SU-DHL-6 (cell line): ENCODE results near the gene UBL4A.

Experiments
- H2AFZ ChIP-seq: fragments of 200-600 bp; sonication (generic); 2 replicates; pipeline ENCODE4 v1.6.1; 2014; ENCODE audit warnings: low read depth, mild to moderate bottlenecking, moderate library complexity, mixed read lengths, antibody characterized with exemption, low read length; ENCODE audit not compliant: severe bottlenecking
- H3F3A ChIP-seq: fragments of 200-600 bp; shearing (Covaris generic); 2 replicates; pipeline ENCODE4 v1.6.0; 2016; ENCODE audit warnings: antibody characterized with exemption, mild to moderate bottlenecking; ENCODE audit not compliant: insufficient read depth
- H3K27ac ChIP-seq: fragments of 200-600 bp; sonication (generic); 2 replicates; pipeline ENCODE4 v1.5.1; 2016; ENCODE audit warnings: low read depth, mild to moderate bottlenecking, low read length, moderate library complexity, mixed read lengths
- H3K27me3 ChIP-seq: fragments of 200-600 bp; sonication (generic), shearing (Covaris generic); 2 replicates; pipeline ENCODE4 v1.6.0; 2014; ENCODE audit warnings: mild to moderate bottlenecking, low read length
- H3K36me3 ChIP-seq: fragments of 200-600 bp; sonication (generic); 2 replicates; pipeline ENCODE4 v1.6.1; 2014; ENCODE audit warnings: mild to moderate bottlenecking, low read length, mixed read lengths
- H3K4me2 ChIP-seq: fragments of 300-600, 200-600 bp; shearing (Covaris generic), sonication (generic); 2 replicates; pipeline ENCODE4 v1.6.0; 2014; ENCODE audit warnings: low read length, low read depth, mild to moderate bottlenecking; ENCODE audit not compliant: poor library complexity, severe bottlenecking
- H3K4me3 ChIP-seq: fragments of 200-600 bp; sonication (generic); 2 replicates; pipeline ENCODE4 v1.5.1; 2014; ENCODE audit warnings: antibody characterized with exemption, low read length, mild to moderate bottlenecking, mixed read lengths; ENCODE audit not compliant: insufficient read depth, poor library complexity, severe bottlenecking
- H3K79me2 ChIP-seq: fragments of 200-600 bp; sonication (generic); 2 replicates; pipeline ENCODE4 v1.6.1; 2014; ENCODE audit warnings: mild to moderate bottlenecking, low read length, moderate library complexity; ENCODE audit not compliant: insufficient read depth
- H3K9ac ChIP-seq: fragments of 200-600 bp; sonication (generic); 2 replicates; pipeline ENCODE4 v1.7.0; 2014; ENCODE audit warnings: mild to moderate bottlenecking, low read length
- H3K9me2 ChIP-seq: fragments of 200-600 bp; sonication (generic); replicated peaks from 2 replicates; pipeline ENCODE4 v1.6.1; 2014; ENCODE audit warnings: low read length; ENCODE audit not compliant: insufficient read depth
- H3K9me3 ChIP-seq: fragments of 200-600 bp; sonication (generic); 2 replicates; pipeline ENCODE4 v1.6.1; 2014; ENCODE audit warnings: low read length, mixed read lengths; ENCODE audit not compliant: insufficient read depth
- H4K20me1 ChIP-seq: fragments of 200-600 bp; sonication (generic); 2 replicates; pipeline ENCODE4 v1.6.1; 2014; ENCODE audit warnings: low read depth, mild to moderate bottlenecking, antibody characterized with exemption, low read length, moderate library complexity, mixed read lengths
- EZH2phosphoT487 ChIP-seq: fragments of 200-600 bp; sonication (generic), shearing (Covaris generic); conservative IDR thresholded peaks from 2 replicates; pipeline ENCODE4 v1.6.1; 2018; ENCODE audit warnings: mild to moderate bottlenecking, antibody characterized with exemption, low read length, moderate library complexity, mixed read lengths
- TF ChIP-seq, protein P1 (sequence below): fragments of 200-600 bp; sonication (generic); IDR thresholded peaks from one replicate; pipeline ENCODE4 v1.5.1; 2017; ENCODE audit warnings: antibody characterized with exemption, mild to moderate bottlenecking, low read length, moderate library complexity; ENCODE audit not compliant: insufficient read depth, poor library complexity, severe bottlenecking

UBL4A gene

DNA sequence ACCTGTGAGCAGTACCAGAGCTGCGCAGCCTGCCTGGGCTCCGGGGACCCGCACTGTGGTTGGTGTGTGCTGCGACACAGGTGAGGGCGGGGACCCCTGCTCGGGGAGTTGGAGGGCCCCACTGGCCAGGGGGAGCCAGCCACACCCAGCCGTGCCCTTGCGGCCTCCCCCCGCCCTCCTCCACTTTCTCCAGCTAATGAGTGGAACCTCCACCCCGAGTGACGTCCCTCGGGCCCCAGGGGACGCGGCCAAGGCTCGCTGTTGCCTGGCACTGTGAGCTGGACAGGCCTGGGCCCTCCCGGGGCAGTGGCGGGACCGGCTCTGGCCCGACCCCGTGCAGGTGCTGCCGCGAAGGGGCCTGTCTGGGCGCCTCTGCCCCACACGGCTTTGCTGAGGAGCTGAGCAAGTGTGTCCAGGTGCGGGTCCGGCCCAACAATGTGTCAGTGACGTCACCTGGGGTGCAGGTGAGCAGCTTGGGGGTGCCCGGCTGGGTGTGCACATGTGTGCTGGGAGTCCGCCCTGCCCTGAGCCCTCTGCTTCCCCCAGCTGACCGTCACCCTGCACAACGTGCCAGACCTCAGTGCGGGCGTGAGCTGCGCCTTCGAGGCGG, 22.7 kb downstream of the UBL4A start:
- H3K9ac ChIP-seq: no peak overlapping the region
- H3K4me2 ChIP-seq: no peak overlapping the region
- no peak for TF ChIP-seq EZH2phosphoT487
- TF ChIP-seq, protein P1, sequence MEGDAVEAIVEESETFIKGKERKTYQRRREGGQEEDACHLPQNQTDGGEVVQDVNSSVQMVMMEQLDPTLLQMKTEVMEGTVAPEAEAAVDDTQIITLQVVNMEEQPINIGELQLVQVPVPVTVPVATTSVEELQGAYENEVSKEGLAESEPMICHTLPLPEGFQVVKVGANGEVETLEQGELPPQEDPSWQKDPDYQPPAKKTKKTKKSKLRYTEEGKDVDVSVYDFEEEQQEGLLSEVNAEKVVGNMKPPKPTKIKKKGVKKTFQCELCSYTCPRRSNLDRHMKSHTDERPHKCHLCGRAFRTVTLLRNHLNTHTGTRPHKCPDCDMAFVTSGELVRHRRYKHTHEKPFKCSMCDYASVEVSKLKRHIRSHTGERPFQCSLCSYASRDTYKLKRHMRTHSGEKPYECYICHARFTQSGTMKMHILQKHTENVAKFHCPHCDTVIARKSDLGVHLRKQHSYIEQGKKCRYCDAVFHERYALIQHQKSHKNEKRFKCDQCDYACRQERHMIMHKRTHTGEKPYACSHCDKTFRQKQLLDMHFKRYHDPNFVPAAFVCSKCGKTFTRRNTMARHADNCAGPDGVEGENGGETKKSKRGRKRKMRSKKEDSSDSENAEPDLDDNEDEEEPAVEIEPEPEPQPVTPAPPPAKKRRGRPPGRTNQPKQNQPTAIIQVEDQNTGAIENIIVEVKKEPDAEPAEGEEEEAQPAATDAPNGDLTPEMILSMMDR: no peak
- no peaks in the 10 kb centered on the region for H3K36me3 ChIP-seq
- H3F3A ChIP-seq: no peaks in the 10 kb centered on the region
- H3K27ac ChIP-seq: no peak overlapping the region
- peaks cover 7% of the 10 kb centered on the region for H3K79me2 ChIP-seq
- H3K9me2 ChIP-seq: no peaks in the 10 kb centered on the region
- no peaks in the 10 kb centered on the region for H3K27me3 ChIP-seq
- H3K9me3 ChIP-seq: no peaks in the 10 kb centered on the region
- no peak overlapping the region for H3K4me3 ChIP-seq
- H4K20me1 ChIP-seq: no peaks in the 10 kb centered on the region
- H2AFZ ChIP-seq: no peak overlapping the region

DNA sequence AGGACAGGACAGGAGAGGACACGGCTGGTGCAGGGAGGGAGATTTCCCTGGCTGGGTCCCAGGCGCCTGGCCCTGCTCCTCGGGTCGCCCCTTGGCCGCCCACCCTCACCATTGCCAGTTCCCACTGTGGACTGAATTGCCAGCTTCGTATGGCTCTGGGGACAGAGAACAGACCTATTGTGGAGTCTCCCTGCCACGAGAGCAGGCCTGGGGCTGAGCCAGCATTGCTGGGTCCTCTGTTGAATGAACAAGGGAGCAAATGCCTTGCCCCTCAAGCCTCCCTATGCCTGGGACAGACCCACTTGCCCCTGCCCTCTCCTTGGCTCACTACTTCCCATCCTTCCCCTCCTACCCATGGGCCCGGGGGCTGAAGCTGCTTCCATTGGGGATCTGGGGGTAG, 24.0 kb downstream of the UBL4A start:
- Histone ChIP-seq H3K9me2 (no peaks in the 10 kb centered on the region), H3F3A (0 out of 2 replicates have a peak, but pooled peaks cover 1% of the 10 kb centered on the region), H3K79me2 (peaks cover 10% of the 10 kb centered on the region), H2AFZ (no peak overlapping the region), H3K27ac (no peak overlapping the region), H3K4me2 (no peak overlapping the region), H3K36me3 (no peaks in the 10 kb centered on the region), H4K20me1 (no peaks in the 10 kb centered on the region), H3K9ac (no peak overlapping the region), H3K4me3 (no peak overlapping the region), H3K27me3 (no peaks in the 10 kb centered on the region), H3K9me3 (no peaks in the 10 kb centered on the region)
- no peak for TF ChIP-seq EZH2phosphoT487

DNA sequence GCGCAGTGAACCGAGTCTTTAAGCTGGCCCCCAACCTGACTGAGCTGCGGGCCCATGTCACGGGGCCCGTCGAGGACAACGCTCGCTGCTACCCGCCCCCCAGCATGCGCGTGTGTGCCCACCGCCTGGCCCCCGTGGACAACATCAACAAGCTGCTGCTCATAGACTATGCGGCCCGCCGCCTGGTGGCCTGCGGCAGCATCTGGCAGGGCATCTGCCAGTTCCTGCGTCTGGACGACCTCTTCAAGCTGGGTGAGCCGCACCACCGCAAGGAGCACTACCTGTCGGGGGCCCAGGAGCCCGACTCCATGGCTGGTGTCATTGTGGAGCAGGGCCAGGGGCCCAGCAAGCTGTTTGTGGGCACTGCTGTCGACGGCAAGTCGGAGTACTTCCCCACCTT, 26.1 kb downstream of the UBL4A start:
- H3K9ac ChIP-seq: no peak overlapping the region
- no peak overlapping the region for H3K4me2 ChIP-seq
- no peaks in the 10 kb centered on the region for H3K36me3 ChIP-seq

DNA sequence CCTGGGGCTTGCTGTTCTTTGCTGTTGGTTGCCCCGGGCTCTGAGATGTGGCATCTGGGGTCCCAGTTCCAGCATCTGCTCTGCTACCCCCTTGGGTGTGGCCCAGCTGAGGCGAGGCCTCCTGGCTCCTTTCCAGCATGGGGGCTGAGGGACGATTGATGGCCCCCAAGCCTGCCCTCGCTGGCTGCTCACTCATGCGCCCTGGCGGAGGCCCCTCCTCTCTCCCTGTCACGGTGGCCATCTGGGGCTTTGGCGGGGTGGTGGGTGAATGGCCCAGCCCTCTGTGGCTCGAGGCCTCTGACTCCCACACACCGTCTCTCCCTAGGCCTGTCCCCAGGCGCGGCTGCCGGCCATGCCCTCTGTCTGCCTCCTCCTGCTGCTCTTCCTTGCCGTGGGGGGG, 26.6 kb downstream of the UBL4A start:
- Histone ChIP-seq H4K20me1 (no peaks in the 10 kb centered on the region), H3K27ac (no peak overlapping the region), H3F3A (0 out of 2 replicates have a peak, but pooled peaks cover 2% of the 10 kb centered on the region), H3K9me2 (no peaks in the 10 kb centered on the region), H2AFZ (no peak overlapping the region), H3K79me2 (peaks cover 10% of the 10 kb centered on the region), H3K36me3 (no peaks in the 10 kb centered on the region), H3K9ac (peak overlapping the region; percentile 80), H3K4me3 (no peak overlapping the region), H3K27me3 (no peaks in the 10 kb centered on the region), H3K9me3 (no peaks in the 10 kb centered on the region), H3K4me2 (peak overlapping the region; percentile 84)
- TF ChIP-seq EZH2phosphoT487: no peak
- TF ChIP-seq, protein P1: no peak

More for the DNA sequence above, 26.1 kb downstream of the UBL4A start:
- no peak for TF ChIP-seq EZH2phosphoT487
- TF ChIP-seq, protein P1: no peak
- 0 out of 2 replicates have a peak, but pooled peaks cover 2% of the 10 kb centered on the region for H3F3A ChIP-seq
- no peak overlapping the region for H2AFZ ChIP-seq
- no peaks in the 10 kb centered on the region for H3K9me3 ChIP-seq
- no peaks in the 10 kb centered on the region for H3K27me3 ChIP-seq
- peaks cover 10% of the 10 kb centered on the region for H3K79me2 ChIP-seq
- H3K27ac ChIP-seq: no peak overlapping the region
- no peaks in the 10 kb centered on the region for H3K9me2 ChIP-seq
- H4K20me1 ChIP-seq: no peaks in the 10 kb centered on the region
- H3K4me3 ChIP-seq: no peak overlapping the region
